IPS-18a (cell line): ENCODE measurements around the gene TMEM98.

Experiments
- H3K27ac ChIP-seq: one replicate; pipeline ENCODE4 v1.5.1; 2013; ENCODE audit warnings: low read length
- H3K27me3 ChIP-seq: one replicate; pipeline ENCODE4 v1.6.1; 2013; ENCODE audit warnings: mild to moderate bottlenecking, low read length; ENCODE audit not compliant: control insufficient read depth, insufficient read depth
- H3K36me3 ChIP-seq: one replicate; pipeline ENCODE4 v1.6.1; 2013; ENCODE audit warnings: low read depth, low read length; ENCODE audit not compliant: control insufficient read depth
- H3K4me1 ChIP-seq: one replicate; pipeline ENCODE4 v1.6.1; 2013; ENCODE audit warnings: low read depth, low read length; ENCODE audit not compliant: control insufficient read depth
- H3K4me3 ChIP-seq: one replicate; pipeline ENCODE4 v1.5.1; 2013; ENCODE audit warnings: low read length
- H3K9ac ChIP-seq: one replicate; pipeline ENCODE4 v1.6.1; 2013; ENCODE audit warnings: mild to moderate bottlenecking, low read length, moderate library complexity
- H3K9me3 ChIP-seq: one replicate; pipeline ENCODE4 v1.6.1; 2013; ENCODE audit warnings: low read depth, low read length; ENCODE audit not compliant: control insufficient read depth

TMEM98 gene

GRCh38 chr17:32931686-32932085 lies 3.7 kb downstream of the TMEM98 start:
- peaks cover 14% of the 10 kb centered on the region for H3K4me1 ChIP-seq
- H3K27me3 ChIP-seq = peaks cover 14% of the 10 kb centered on the region
- no peak overlapping the region for H3K4me3 ChIP-seq
- no peak overlapping the region for H3K27ac ChIP-seq
- no peaks in the 10 kb centered on the region for H3K9me3 ChIP-seq
- H3K36me3 ChIP-seq = peaks cover 30% of the 10 kb centered on the region
- H3K9ac ChIP-seq = no peak overlapping the region

GRCh38 chr17:32933881-32934280 lies 5.9 kb downstream of the TMEM98 start:
- no peak overlapping the region for H3K27ac ChIP-seq
- peaks cover 15% of the 10 kb centered on the region for H3K4me1 ChIP-seq
- peaks cover 3% of the 10 kb centered on the region for H3K27me3 ChIP-seq
- H3K4me3 ChIP-seq = no peak overlapping the region
- no peaks in the 10 kb centered on the region for H3K9me3 ChIP-seq
- peaks cover 40% of the 10 kb centered on the region for H3K36me3 ChIP-seq
- H3K9ac ChIP-seq = no peak overlapping the region

GRCh38 chr17:32935726-32936125 lies 7.8 kb downstream of the TMEM98 start:
- Histone ChIP-seq H3K4me1 (peaks cover 4% of the 10 kb centered on the region), H3K27ac (no peak overlapping the region), H3K27me3 (no peaks in the 10 kb centered on the region), H3K9me3 (no peaks in the 10 kb centered on the region), H3K4me3 (no peak overlapping the region), H3K36me3 (peaks cover 49% of the 10 kb centered on the region), H3K9ac (no peak overlapping the region)

GRCh38 chr17:32936186-32936893 lies 8.4 kb downstream of the TMEM98 start:
- Histone ChIP-seq H3K27ac (no peak overlapping the region), H3K4me3 (no peak overlapping the region), H3K9me3 (no peaks in the 10 kb centered on the region), H3K36me3 (peaks cover 50% of the 10 kb centered on the region), H3K4me1 (peaks cover 4% of the 10 kb centered on the region), H3K9ac (no peak overlapping the region), H3K27me3 (no peaks in the 10 kb centered on the region)

GRCh38 chr17:32936894-32937500 lies 9.0 kb downstream of the TMEM98 start:
- Histone ChIP-seq H3K9ac (peak overlapping the region; percentile 49), H3K27me3 (no peaks in the 10 kb centered on the region), H3K27ac (peak overlapping the region; percentile 86), H3K4me3 (no peak overlapping the region), H3K9me3 (no peaks in the 10 kb centered on the region), H3K4me1 (peaks cover 4% of the 10 kb centered on the region), H3K36me3 (peaks cover 45% of the 10 kb centered on the region)

GRCh38 chr17:32940706-32941390 lies 12.9 kb downstream of the TMEM98 start:
- Histone ChIP-seq H3K36me3 (peaks cover 22% of the 10 kb centered on the region), H3K27me3 (no peaks in the 10 kb centered on the region), H3K9me3 (no peaks in the 10 kb centered on the region), H3K27ac (no peak overlapping the region), H3K4me1 (peaks cover 4% of the 10 kb centered on the region), H3K4me3 (no peak overlapping the region), H3K9ac (no peak overlapping the region)

GRCh38 chr17:32941419-32942032 lies 13.6 kb downstream of the TMEM98 start:
- Histone ChIP-seq H3K27me3 (no peaks in the 10 kb centered on the region), H3K4me3 (no peak overlapping the region), H3K9ac (no peak overlapping the region), H3K36me3 (peaks cover 22% of the 10 kb centered on the region), H3K27ac (no peak overlapping the region), H3K4me1 (peaks cover 4% of the 10 kb centered on the region), H3K9me3 (no peaks in the 10 kb centered on the region)

GRCh38 chr17:32943206-32943605 lies 15.3 kb downstream of the TMEM98 start:
- no peak overlapping the region for H3K27ac ChIP-seq
- H3K36me3 ChIP-seq = peaks cover 18% of the 10 kb centered on the region
- no peaks in the 10 kb centered on the region for H3K4me1 ChIP-seq
- no peaks in the 10 kb centered on the region for H3K9me3 ChIP-seq
- no peak overlapping the region for H3K9ac ChIP-seq
- H3K27me3 ChIP-seq = no peaks in the 10 kb centered on the region
- no peak overlapping the region for H3K4me3 ChIP-seq

- no peaks in the 10 kb centered on the region for H3K4me1 ChIP-seq
- peaks cover 13% of the 10 kb centered on the region for H3K36me3 ChIP-seq
- H3K9ac ChIP-seq = no peak overlapping the region
- H3K4me3 ChIP-seq = no peak overlapping the region
- no peaks in the 10 kb centered on the region for H3K27me3 ChIP-seq
- H3K9me3 ChIP-seq = no peaks in the 10 kb centered on the region
- H3K27ac ChIP-seq = no peak overlapping the region
Observed at GRCh38 chr17:32943647-32944191, 15.8 kb downstream of the TMEM98 start.

GRCh38 chr17:32944248-32945020 lies 16.5 kb downstream of the TMEM98 start:
- Histone ChIP-seq H3K27ac (no peak overlapping the region), H3K9ac (no peak overlapping the region), H3K9me3 (no peaks in the 10 kb centered on the region), H3K36me3 (peaks cover 12% of the 10 kb centered on the region), H3K27me3 (no peaks in the 10 kb centered on the region), H3K4me1 (no peaks in the 10 kb centered on the region), H3K4me3 (no peak overlapping the region)
